NCI-H1105 treated with DMSO at 0.1 percent for 48 hours (cell line): ENCODE data around the gene NUP93.
"Not testable (repeated sequence)": the region's sequence is repeated elsewhere in the genome, so short reads cannot be mapped to it uniquely, and the experiment has no call there.

Experiments used
- DNase-seq: peaks from one replicate; lab custom pipeline; 2025; lab: John Stamatoyannopoulos, UW

Gene NUP93

GRCh38 chr16:56849690-56850680, 120.1 kb downstream of the NUP93 start:
- DNase-seq: no peak

- no peak for DNase-seq
Observed at GRCh38 chr16:56851671-56852400, 121.9 kb downstream of the NUP93 start.

GRCh38 chr16:56852401-56852730, 122.4 kb downstream of the NUP93 start:
- no peak for DNase-seq

DNA sequence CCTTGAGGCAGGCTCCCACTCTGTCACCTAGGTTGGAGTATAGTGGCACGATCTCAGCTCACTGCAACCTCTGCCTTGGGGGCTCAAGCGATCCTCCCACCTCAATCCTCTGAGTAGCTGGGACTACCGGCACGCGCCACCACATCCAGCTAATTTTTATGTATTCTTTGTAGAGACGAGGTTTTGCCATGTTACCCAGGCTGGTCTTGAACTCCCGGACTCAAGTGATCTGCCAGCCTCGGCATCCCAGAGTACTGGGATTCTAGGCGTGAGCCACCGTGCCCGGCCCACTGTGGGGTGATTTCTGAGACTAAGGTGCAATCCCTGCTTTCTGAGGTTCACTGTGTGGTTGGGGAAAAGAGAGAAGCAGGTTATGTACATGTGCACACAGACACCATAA, 123.0 kb downstream of the NUP93 start:
- DNase-seq: no peak

DNA sequence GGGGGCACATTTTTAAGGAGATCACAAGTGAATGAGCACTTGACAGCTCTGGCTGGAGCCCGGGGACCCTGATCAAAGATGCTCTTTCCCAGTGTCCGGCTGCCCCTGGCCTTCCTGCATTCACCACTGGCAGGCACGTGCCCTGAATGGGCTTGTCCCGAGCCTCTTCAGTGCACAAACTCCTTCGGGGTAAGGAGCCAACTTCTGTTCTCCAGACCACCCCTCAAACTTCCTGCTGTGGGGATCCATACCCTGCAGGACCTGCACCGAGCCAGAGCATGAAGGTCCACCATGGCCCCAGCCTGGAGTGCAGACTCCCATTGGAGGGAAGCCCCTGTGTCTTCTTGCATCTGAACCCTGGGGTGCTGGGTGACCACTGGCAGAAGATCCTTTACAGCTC, 125.3 kb downstream of the NUP93 start:
- DNase-seq: no peak

DNA sequence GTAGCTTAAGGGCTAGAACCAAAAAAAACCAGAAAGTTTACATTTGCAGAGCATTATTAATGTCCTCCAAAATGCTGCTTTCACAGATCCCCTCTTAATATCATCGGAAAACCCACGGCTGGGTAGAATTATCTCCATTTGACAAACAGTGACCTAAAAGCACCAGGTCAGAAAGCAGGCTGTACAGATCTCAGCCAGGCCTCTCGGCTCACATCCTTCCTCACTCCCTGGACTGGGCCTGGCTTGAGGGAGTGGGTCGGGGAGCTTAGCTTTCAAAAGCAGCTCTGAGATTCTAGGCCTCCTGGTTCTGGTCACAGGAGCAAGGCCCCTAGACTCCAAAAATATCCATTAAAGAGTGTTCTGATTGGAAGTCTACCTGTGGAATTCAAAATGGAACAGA, 126.0 kb downstream of the NUP93 start:
- no peak for DNase-seq

GRCh38 chr16:56856876-56857447, 127.0 kb downstream of the NUP93 start:
- no peak for DNase-seq

DNA sequence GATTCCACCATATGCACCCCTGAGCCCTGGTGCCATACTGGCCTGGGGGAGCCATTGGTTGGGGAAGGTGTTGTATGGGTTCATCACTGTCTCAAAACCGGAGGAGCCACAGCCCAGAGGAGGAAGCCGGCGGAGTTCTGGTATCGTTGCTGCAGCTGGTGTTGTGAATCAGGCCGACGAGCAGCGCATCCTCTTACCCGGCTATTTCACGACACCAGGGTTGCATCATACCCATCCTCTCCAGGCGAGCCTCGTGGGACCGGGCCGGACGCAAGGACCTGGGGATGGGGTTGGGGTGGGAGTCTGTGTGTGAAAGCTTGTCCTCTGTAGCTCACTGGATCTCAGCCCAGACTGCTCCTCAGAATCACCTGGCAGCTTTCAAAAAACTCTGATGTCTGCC, 128.4 kb downstream of the NUP93 start:
- DNase-seq: no peak

GRCh38 chr16:56859636-56860035, 129.7 kb downstream of the NUP93 start:
- DNase-seq: no peak

DNA sequence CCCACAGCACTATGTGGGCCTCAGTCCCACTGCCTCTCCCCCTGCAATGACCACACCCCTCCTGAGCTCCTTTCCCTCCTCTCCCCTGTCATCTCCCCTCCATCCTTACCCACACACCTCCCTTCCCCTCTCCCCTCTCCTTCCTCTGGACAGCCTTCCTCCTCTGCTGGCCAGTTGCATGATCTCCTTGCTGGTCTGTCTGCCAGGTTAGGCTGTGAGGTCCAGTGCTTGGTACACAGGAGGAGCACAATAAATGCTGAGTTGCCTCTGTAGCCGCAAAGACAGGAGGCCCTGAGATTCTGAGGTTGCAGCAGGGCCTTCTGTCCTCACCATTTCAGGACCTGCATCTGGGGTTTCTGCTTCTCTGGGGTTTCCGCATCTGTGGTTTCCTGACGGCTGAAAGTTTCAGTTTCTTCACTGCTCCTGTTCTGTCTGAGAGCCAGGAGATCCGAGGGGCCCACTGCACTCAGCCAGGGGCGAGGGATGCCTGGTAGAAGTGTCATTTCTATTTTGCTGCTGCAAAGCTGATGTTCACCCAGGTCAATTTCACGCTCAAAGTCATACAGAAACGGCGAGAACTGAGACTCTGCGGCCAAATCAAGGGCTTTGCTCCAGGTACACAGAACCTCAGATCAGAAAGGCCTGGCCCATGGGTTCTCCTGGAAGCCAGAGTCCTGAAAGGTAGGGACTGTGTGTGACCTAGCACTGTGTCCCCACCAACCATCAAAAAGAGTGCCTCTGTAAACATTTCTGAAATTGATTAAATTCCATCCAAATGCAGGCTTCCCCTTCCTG, 130.5 kb downstream of the NUP93 start:
- no peak for DNase-seq

DNA sequence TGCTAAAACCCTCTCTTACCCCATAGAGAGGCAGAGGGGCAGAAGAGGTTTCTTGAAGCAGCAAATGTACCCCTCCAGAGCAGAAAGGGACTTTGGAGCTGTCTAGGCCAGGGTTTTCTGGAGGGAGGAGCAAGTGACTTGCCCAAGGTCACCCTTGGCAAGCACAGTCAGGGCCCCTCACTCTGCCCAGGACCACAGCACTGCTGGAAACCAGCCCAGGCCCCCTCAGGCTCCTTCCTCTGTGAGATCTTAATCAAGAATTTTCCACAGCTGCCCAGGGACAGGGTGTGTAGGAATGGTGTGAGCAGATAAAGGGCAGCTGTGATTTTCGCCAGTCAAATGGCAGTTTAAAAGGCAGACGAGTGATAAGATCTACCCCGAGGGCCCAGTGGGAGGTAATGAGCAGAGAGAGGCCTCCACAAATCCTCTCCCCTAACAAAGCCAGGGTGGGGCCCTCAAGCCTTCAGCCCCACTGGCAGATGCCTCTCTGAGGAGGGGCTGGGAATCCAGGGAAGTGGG, 131.2 kb downstream of the NUP93 start:
- no peak for DNase-seq

DNA sequence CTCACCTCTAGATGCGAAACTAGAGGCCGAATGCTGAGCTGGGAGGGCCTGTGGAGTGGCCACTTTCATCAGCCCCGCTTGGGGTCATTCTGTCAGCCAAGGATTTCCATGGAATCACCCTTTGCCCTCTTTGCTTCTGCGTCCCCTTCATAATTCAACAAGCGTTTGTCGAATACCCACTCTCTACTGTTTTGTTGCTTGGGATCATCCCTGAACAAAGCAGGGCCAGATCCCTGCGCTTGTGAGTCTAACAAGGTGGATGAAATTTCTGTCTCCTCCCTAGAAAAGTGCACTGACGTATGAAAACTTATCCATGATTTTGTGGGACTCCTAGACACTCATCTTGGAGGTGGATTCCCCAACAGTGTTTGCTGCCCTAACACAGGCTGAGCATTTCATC, 131.8 kb downstream of the NUP93 start:
- no peak for DNase-seq

DNA sequence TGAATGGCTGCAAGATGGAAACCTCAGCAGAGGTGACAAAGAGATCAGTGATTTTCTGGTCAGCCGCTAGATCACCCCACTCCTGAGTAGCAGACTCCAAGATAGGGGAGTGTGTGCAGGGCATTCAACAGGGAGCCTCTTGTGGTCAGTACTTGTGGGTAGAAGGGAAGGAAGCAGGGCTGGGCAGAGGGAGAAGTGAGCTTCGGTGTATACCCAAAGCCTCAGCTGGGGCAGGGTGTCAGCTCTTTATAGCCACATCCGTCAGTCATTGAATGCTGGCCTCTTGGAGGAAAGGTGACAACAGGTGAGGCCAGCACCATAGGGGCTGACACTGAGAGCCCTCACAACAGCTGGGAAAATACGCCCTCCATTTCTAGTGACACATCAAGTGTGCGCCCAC, 132.8 kb downstream of the NUP93 start:
- DNase-seq: no peak

DNA sequence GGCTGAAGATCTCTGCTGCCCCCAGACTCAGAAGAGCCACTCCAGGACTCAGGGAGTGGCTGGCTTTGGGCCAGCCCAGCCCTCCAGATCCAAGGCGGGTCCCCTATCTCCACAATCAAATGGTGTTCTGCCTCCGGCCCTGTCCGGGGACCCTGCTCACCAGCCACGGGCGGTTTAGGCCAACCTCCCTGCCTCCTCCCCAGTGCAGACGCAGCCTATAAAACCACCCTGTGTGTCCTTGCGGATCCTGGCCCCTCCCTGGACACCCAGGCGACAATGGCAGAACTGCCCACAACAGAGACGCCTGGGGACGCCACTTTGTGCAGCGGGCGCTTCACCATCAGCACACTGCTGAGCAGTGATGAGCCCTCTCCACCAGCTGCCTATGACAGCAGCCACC, 135.0 kb downstream of the NUP93 start, which contains the start of gene SLC12A3:
SLC12A3 (plus strand) TSS at position 248 of the 400 bp plus-strand sequence; CDS start at position 277, 29 bp downstream.
- no peak for DNase-seq

- no peak for DNase-seq
Observed at GRCh38 chr16:56865394-56866062, 135.6 kb downstream of the NUP93 start.

GRCh38 chr16:56866955-56867830, 137.3 kb downstream of the NUP93 start:
- peak; percentile 22 for DNase-seq

DNA sequence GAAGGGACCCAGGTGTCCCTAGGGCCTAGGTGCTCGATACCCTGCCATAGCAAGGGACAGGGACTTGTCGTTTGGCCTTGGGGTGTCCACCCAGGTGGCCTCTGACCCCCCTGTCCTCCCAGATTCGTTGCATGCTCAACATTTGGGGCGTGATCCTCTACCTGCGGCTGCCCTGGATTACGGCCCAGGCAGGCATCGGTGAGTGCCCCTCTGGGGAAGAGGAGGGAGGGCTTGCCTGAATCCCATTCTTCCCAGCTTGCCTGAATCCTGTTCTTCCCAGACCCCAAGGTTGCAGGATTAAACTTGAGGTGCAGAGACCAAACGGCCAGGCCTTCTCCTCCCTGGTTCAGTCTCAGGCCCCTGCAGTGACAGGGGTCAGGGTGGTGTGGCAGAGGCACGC, 138.2 kb downstream of the NUP93 start:
- no peak for DNase-seq

DNA sequence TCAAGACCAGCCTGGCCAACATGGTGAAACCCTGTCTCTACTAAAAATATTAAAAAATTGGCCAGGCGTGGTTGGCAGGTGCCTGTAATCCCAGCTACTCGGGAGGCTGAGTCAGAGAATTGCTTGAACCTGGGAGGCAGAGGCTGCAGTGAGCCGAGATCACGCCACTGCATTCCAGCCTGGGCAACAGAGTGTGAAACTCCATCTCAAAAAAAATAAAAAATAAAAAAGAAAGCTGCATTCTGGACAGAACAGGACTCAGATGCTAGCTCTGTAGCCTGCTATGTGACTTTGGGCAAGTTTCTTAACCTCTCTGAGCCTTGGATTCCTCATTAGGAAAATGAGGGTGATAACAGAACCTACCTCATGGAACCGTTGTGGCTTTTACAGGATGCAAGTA, 138.8 kb downstream of the NUP93 start:
- DNase-seq: not testable (repeated sequence)

- no peak for DNase-seq
Observed at GRCh38 chr16:56869513-56870275, 139.8 kb downstream of the NUP93 start.
